PC-9 (cell line): ENCODE measurements around the gene PIGZ. TPM values are rescaled to one million over a fixed set of nuclear protein-coding genes. Genes with fewer than 3 reads are reported as not detected.

Experiments used
- Bru-seq: library from RNA; stranded (reverse); fragments of 400-500 nt; gene quantifications from one replicate; lab custom pipeline; 2021; lab: Mats Ljungman, UMichigan
- BruChase-seq, 2 experiments: library from RNA; stranded (reverse); fragments of 400-500 nt; gene quantifications; one replicate each; lab custom pipeline; 2021; lab: Mats Ljungman, UMichigan
- BruUV-seq: library from RNA; stranded (reverse); fragments of 400-500 nt; replicated peaks from 2 replicates; lab custom pipeline; 2021; lab: Mats Ljungman, UMichigan
- CTCF ChIA-PET: fragments of 300-600 bp; sonication (Branson Sonifier 250); formaldehyde crosslinking; loops from one replicate; lab custom pipeline; 2022; ENCODE audit warnings: antibody characterized with exemption; lab: Charles Lee
- POLR2A ChIA-PET: fragments of 300-600 bp; sonication (Branson Sonifier 250); formaldehyde crosslinking; loops from one replicate; lab custom pipeline; 2022; ENCODE audit warnings: antibody characterized with exemption; ENCODE audit not compliant: unreplicated experiment; lab: Charles Lee
- DNase-seq, 2 experiments: peaks; one replicate each; pipeline versions ENCODE4 v3.0.0 to v3.0.0-alpha.2; 2015 to 2022; ENCODE audit warnings: mixed read lengths in 1 of 2
- H2AFZ ChIP-seq: fragments of 200-600 bp; sonication (generic); 2 replicates; pipeline ENCODE4 v1.8.1; 2017; ENCODE audit warnings: antibody characterized with exemption
- H3F3A ChIP-seq: fragments of 200-600 bp; sonication (generic); 2 replicates; pipeline ENCODE4 v1.8.1; 2017; ENCODE audit warnings: antibody characterized with exemption, mild to moderate bottlenecking, low read depth; ENCODE audit not compliant: insufficient read depth
- H3K27ac ChIP-seq: fragments of 200-600 bp; sonication (generic); 2 replicates; pipeline ENCODE4 v1.6.1; 2016; ENCODE audit warnings: mixed run types
- H3K27me3 ChIP-seq: fragments of 200-600 bp; sonication (generic); 2 replicates; pipeline ENCODE4 v1.6.1; 2016; ENCODE audit warnings: low read depth, mixed run types; ENCODE audit not compliant: insufficient read depth
- H3K36me3 ChIP-seq: fragments of 200-600 bp; sonication (generic); 2 replicates; pipeline ENCODE4 v1.6.1; 2016; ENCODE audit warnings: low read depth, mixed run types
- H3K4me1 ChIP-seq: fragments of 200-600 bp; sonication (generic); replicated peaks from 2 replicates; pipeline ENCODE4 v1.6.1; 2016; ENCODE audit warnings: mixed run types; ENCODE audit not compliant: insufficient read depth
- H3K4me2 ChIP-seq: fragments of 200-600 bp; sonication (generic); 2 replicates; pipeline ENCODE4 v1.6.1; 2017; ENCODE audit warnings: mixed run types
- H3K4me3 ChIP-seq: fragments of 200-600 bp; sonication (generic); 2 replicates; pipeline ENCODE4 v1.6.1; 2016; ENCODE audit warnings: mixed run types
- H3K79me2 ChIP-seq: fragments of 200-600 bp; sonication (generic); 2 replicates; pipeline ENCODE4 v1.6.1; 2017; ENCODE audit warnings: low read depth, mixed run types
- H3K9me2 ChIP-seq: fragments of 200-600 bp; sonication (generic); 2 replicates; pipeline ENCODE4 v1.8.1; 2017; ENCODE audit warnings: mild to moderate bottlenecking; ENCODE audit not compliant: insufficient read depth
- H3K9me3 ChIP-seq: fragments of 200-600 bp; sonication (generic); 2 replicates; pipeline ENCODE4 v1.8.1; 2016; ENCODE audit warnings: low read depth; ENCODE audit not compliant: insufficient read depth
- H4K20me1 ChIP-seq: fragments of 200-600 bp; sonication (generic); 2 replicates; pipeline ENCODE4 v1.8.1; 2017; ENCODE audit not compliant: insufficient read depth
- CTCF ChIP-seq: fragments of 200-600 bp; sonication (generic); conservative IDR thresholded peaks from 2 replicates; pipeline ENCODE4 v1.6.1; 2017; ENCODE audit warnings: mixed run types, antibody characterized with exemption, mild to moderate bottlenecking, moderate library complexity
- EZH2 ChIP-seq: fragments of 200-600 bp; sonication (generic); IDR thresholded peaks from 2 replicates; pipeline ENCODE4 v1.8.0; 2017; ENCODE audit warnings: antibody characterized with exemption, low read depth
- intact Hi-C: fragments of 100-400 bp; cut with micrococcal nuclease; formaldehyde crosslinking; loops from one replicate; pipeline ENCODE4 v1.10.0; 2022; ENCODE audit not compliant: unreplicated experiment
- long read RNA-seq: library from polyadenylated mRNA; stranded (forward); transcript quantifications from one replicate; pipeline ENCODE4 v2.0.0, GENCODE V29; 2022
- total RNA-seq: library from RNA; stranded (reverse); gene quantifications from 2 replicates; pipeline ENCODE4 v1.2.3, GENCODE V29; 2021

Gene PIGZ
- 2.1 and 5.6 TPM in 2 replicates for total RNA-seq
- Bru-seq, nascent RNA = percentile 38 among the genes with signal in this experiment
- BruChase-seq, experiment 1, labeled RNA remaining after a 2-hour chase = percentile 37 among the genes with signal in this experiment
- BruChase-seq, experiment 2, labeled RNA remaining after a 6-hour chase = percentile 34 among the genes with signal in this experiment
- long read RNA-seq, partial matches to known transcripts = 0 of 4 reads
- long read RNA-seq, other reads (novel, unspliced or antisense) = 2 of 4 reads

DNA sequence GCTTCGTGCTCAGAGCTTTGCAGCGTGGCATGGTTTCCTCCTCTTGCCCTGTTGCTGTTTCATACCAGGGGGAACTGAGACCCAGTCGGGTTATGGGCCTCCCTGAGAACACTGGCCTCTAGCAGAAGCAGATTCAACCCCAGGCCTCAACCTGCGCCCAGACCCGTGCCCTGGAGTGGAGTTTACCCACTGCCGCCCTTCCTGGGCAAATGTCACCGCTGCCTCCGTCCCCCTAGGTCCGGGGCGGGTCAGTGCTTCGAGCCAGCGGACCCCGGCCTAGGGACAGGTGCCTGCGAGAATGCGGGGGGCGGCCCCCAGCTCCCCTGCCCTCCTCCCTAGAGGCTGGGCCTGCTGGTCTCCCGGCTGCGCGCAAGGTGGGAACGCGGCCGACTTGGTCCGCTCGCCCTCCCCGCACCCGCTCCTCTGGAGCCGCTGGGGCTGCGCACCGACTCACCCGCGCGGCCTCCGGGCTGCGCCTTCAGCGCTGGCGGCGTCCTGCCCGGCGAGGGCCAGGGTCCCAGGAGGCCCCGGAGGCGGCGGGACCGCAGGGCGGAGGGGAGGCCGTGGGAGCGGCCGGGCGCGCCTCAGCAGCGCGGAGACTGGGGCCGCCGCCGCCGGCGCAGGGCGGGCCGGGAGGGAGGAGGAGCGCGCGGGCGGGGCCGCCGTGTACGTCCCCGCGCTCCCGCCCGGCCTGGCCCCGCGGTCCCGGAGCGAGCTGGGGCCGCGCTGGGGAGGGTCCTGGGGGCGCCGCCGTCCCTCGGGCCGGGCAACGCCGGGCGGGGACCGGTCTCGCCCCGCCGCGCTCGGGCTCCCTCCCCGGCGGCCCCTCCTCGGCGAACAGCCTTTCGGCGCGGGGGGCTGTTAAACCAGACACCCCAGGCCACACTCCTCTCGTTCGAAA, at the start of gene PIGZ:
TSS of gene PIGZ (minus strand) at position 601 of the 901 bp plus-strand sequence. CDS start 16,802 bp downstream, outside the sequence.
- peak in 1 of 2 experiments; percentile 62 for DNase-seq
- H3K27me3 ChIP-seq = peaks cover 22% of the 10 kb centered on the region
- POLR2A ChIA-PET = no interaction called here
- H3K9me2 ChIP-seq = no peaks in the 10 kb centered on the region
- no peak within 1 kb of the TSS for H3K27ac ChIP-seq
- H3K4me2 ChIP-seq = peak within 1 kb of the TSS; percentile 91
- H3K36me3 ChIP-seq = no peaks in the 10 kb centered on the region
- TF ChIP-seq CTCF = no peak
- TF ChIP-seq EZH2 = 0 out of 2 replicates have a peak, but pooled peaks have one; percentile 80
- H2AFZ ChIP-seq = peak within 1 kb of the TSS; percentile 99
- H4K20me1 ChIP-seq = no peaks in the 10 kb centered on the region
- intact Hi-C loops = no loop called here
- no peaks in the 10 kb centered on the region for H3K4me1 ChIP-seq
- peak within 1 kb of the TSS; percentile 73 for H3K4me3 ChIP-seq
- no TSS peak for BruUV-seq
- H3K79me2 ChIP-seq = no peaks in the 10 kb centered on the region
- CTCF ChIA-PET = interaction anchor here (0.7 kb wide), 1 partner anchor 364 kb away, joined by 4 read pairs; no protein-coding TSS in a partner anchor
- H3K9me3 ChIP-seq = no peaks in the 10 kb centered on the region
- 0 out of 2 replicates have a peak, but pooled peaks cover 5% of the 10 kb centered on the region for H3F3A ChIP-seq

DNA sequence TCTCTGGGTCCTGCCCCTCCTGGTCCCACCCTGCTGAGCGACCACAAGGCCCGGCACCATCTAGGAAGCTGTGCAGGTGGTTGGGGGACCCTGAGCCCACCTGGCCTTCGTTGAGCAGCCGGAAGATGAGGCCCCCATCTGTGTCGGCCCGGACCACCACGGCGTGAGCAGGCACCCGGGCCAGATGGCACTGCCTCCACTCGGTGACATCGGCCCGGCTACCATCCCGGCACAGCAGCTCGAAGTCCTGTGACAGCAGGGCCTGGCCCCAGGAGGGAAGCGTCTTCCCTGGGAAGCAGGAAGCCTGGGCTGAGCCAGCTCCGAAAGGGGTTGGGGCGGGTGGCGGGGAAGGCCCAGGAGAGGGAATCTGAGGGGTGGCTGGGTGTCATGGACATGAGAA, 48.4 kb upstream of the PIGZ start:
- TF ChIP-seq CTCF (no peak), EZH2 (no peak)
- CTCF ChIA-PET = no interaction called here

DNA sequence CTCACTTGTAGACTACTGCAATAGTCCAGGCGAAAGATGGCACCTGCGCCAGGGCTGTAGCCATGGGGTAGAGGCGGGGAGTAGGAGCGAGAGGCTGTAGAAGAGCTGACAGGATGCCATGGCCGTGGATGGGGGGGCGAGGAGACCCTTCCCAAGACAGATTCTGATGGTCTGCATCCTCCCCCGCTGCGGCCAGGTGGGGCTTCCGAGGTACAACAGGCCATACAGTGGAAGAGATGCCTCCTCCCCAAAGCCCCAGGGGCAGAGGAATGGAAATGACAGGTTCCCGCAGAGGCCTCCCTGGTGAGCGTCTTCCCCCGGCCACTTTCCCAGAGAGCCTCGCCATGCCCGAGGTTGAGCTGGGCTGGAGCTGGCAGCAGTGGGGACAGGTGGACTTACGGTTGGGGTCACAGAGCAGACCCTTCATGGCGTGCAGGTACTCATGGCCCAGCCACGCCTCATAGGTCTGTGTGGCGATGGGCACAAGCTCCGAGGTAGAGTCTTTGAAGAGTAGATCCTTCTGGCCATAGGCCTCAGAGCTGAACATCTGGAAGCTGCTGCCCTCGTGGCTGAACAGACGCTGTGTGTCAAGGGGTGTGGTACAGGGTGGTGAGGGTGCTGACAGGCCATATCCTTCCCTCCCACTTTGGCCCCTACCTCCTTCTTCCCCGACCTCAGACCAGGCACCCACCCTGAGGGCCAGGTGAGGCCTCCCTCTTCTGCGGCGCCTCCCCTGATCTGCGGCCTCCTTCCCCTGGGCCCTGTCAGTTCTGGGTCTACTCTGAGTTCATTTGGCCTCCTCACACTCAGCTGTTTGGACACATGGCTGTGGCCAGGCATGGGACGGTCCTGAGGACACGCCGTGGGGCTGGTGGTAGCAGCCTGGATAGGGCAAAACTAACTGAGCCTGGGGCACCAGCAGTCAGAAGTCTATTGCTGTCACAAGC, 47.4 kb upstream of the PIGZ start:
- Histone ChIP-seq H2AFZ (no peak overlapping the region), H4K20me1 (no peaks in the 10 kb centered on the region), H3K4me2 (no peak overlapping the region), H3F3A (no peaks in the 10 kb centered on the region; the same call in none of the 2 replicates), H3K9me2 (no peaks in the 10 kb centered on the region), H3K4me3 (no peak overlapping the region), H3K79me2 (no peaks in the 10 kb centered on the region), H3K27me3 (no peaks in the 10 kb centered on the region), H3K9me3 (no peaks in the 10 kb centered on the region), H3K36me3 (no peaks in the 10 kb centered on the region), H3K27ac (no peak overlapping the region), H3K4me1 (no peaks in the 10 kb centered on the region)
- TF ChIP-seq EZH2 (no peak), CTCF (no peak)
- intact Hi-C loops = no loop called here
- POLR2A ChIA-PET = no interaction called here
- CTCF ChIA-PET = no interaction called here
- no TSS peak for BruUV-seq
- no peak for DNase-seq

More for the DNA sequence above, 48.4 kb upstream of the PIGZ start:
- no peaks in the 10 kb centered on the region for H3K9me2 ChIP-seq
- no peak overlapping the region for H3K27ac ChIP-seq
- POLR2A ChIA-PET = no interaction called here
- no TSS peak for BruUV-seq
- intact Hi-C loops = no loop called here
- no peak for DNase-seq
- no peak overlapping the region for H3K4me3 ChIP-seq
- no peak overlapping the region for H3K4me2 ChIP-seq
- H3F3A ChIP-seq = no peaks in the 10 kb centered on the region; the same call in none of the 2 replicates
- H3K9me3 ChIP-seq = no peaks in the 10 kb centered on the region
- no peaks in the 10 kb centered on the region for H3K79me2 ChIP-seq
- H3K36me3 ChIP-seq = no peaks in the 10 kb centered on the region
- no peaks in the 10 kb centered on the region for H4K20me1 ChIP-seq
- H3K4me1 ChIP-seq = no peaks in the 10 kb centered on the region
- H2AFZ ChIP-seq = no peak overlapping the region
- H3K27me3 ChIP-seq = no peaks in the 10 kb centered on the region
